Left renal cortex interstitium (tissue), 4 donors: ENCODE data around the gene CACNB2. TPM values are rescaled to one million over a fixed set of nuclear protein-coding genes. Genes with fewer than 3 reads are reported as not detected.

Experiments used
- DNase-seq, 4 donors: peaks; one replicate each; pipeline ENCODE4 v3.0.0-alpha.2; 2013; ENCODE audit warnings: low read depth in 4 of 4, low spot score in 2 of 4, missing footprints in 1 of 4
- polyA plus RNA-seq, 4 donors: library from polyadenylated mRNA; unstranded; fragments of 120-200 nt; gene quantifications; one replicate each; pipeline ENCODE4 v1.2.1, GENCODE V29; 2013; ENCODE audit not compliant: insufficient read length in 4 of 4

Gene CACNB2
- polyA plus RNA-seq, 4 donors, result 2.4 to 6.0 (median 4.4) TPM

GRCh38 chr10:18224626-18225445, 84.6 kb downstream of the CACNB2 start:
- no peak for DNase-seq

- DNase-seq, result no peak
Observed at GRCh38 chr10:18226336-18226735, 86.1 kb downstream of the CACNB2 start.

- no peak for DNase-seq
Observed at GRCh38 chr10:18229826-18230225, 89.6 kb downstream of the CACNB2 start.

- DNase-seq, result no peak
Observed at GRCh38 chr10:18230794-18231193, 90.6 kb downstream of the CACNB2 start.

DNA sequence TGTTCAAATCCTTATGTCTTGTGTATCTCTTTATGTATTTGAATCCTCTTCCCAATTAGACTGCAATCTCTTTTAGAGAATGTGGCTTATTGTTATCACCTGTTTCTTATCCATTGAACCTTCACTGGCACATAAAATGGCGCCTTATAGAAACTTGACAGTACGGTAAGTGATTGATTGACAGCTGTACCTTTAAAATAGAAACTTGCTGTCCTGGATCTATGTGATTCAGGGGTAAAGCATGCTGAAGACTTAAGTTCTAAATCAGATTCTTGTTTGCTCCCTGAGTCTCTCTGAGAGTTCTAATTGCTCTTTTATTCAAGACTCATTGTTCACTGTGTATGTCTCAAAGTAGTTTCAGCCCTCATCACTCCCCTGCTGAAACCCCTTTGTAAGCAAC, 91.3 kb downstream of the CACNB2 start:
- no peak for DNase-seq

DNA sequence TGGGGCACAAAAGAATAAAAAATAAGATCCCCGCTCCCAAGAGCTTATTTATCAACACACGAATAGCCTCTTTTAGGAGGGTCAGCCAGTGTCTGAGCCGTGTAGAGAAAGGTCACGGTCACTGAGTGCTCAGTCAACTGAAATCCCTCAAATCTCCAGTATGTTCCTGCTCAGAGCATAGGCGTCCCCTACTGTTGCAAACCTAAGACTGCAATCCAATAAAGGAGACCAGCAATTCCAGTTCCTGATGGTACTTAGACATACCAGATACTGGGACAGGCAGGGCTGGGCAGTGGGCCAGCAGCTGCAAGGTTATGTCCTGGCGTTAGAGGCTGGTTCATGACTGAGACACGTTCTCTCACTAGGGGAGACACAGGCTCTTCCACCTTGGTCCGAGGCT, 93.6 kb downstream of the CACNB2 start:
- no peak for DNase-seq

DNA sequence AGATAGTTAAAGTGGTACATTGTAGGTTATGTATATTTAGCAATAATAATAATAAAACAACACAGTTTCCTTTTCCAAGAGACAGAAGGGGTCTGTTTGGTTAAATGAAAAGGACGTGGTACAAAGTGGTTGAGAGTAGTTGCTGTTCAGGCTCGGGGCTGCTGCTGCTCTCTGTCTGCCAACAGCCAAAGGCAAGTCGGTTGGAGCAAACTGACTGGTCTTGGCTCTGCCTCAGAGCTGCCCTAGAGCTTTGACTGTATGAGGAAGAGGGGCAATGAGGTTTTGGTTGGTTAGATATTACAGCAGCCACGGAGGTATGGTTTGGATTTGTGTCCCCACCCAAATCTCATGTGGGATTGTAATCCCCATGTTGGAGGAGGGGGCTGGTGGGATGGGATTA, 95.3 kb downstream of the CACNB2 start:
- no peak for DNase-seq

- no peak for DNase-seq
Observed at GRCh38 chr10:18236756-18237155, 96.5 kb downstream of the CACNB2 start.

- DNase-seq, result no peak
Observed at GRCh38 chr10:18238870-18239485, 98.8 kb downstream of the CACNB2 start.

GRCh38 chr10:18240185-18240882, 100.1 kb downstream of the CACNB2 start:
- no peak for DNase-seq

DNA sequence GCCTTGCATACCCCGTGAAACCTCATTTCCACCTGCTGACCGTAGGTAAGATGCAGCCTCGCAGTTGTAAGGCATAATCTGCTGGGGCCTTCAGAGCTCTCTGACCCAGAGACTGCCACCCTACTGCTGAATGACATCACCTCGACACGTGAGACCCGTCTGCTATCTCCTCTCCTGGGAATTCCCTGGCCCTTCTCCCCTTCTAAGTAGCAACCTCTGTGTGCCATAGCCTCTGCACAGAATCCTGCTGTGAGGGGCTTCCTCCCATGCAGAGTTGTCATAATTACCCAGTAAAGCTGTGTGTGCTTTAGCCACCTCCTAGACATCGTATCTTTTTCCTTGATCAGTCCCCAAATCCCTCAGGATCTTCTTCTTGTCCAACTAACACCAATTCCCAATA, 106.7 kb downstream of the CACNB2 start:
- no peak for DNase-seq

- DNase-seq, result no peak
Observed at GRCh38 chr10:18252086-18252485, 111.9 kb downstream of the CACNB2 start.

DNA sequence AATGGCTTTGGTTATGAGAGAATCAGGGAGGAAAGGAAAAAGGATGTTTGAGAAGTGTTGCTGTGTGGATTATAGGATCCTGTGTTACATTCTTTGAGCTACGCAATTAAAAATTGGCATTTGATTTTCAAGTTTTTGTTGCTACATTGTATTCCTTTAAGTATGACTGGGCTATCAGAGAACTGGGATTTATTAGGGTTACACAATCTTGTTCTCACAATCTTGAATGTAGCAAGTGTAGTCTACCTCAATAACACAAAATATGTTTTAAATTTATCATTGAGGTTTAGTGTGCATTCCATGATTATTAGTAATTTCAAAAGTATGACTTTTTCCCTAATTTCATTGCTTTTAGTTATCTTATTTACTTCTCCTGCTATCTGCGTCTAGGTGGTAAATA, 113.9 kb downstream of the CACNB2 start:
- no peak for DNase-seq

- DNase-seq, result no peak
Observed at GRCh38 chr10:18254692-18255091, 114.5 kb downstream of the CACNB2 start.

- no peak for DNase-seq
Observed at GRCh38 chr10:18260310-18260922, 120.2 kb downstream of the CACNB2 start.

DNA sequence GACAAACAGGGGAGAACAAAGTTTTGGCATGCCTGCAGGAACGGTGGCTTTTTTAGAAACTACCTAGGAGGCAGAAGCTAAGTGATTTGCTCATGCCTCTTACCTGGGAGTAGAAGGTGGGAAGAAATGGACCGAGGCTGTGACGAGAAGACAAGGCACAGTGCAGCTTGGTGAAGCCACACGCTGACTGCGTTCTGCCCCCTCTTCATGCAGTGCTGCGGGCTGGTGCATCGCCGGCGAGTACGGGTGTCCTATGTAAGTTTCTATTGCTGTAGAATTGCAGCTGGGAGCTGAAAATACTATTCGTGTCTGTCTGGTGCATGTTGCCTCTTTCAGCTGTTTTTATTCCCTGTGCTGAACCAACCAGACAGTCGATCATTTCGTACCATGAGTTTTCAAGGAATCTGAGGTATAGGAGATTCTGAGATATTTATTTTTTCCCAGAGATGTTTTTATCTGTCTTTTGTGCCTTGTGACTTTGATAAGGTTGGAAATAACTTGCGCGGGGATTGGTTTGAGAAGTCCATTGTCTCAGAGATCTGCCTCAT, 120.9 kb downstream of the CACNB2 start:
- no peak for DNase-seq

GRCh38 chr10:18261768-18262231, 121.6 kb downstream of the CACNB2 start:
- no peak for DNase-seq

DNA sequence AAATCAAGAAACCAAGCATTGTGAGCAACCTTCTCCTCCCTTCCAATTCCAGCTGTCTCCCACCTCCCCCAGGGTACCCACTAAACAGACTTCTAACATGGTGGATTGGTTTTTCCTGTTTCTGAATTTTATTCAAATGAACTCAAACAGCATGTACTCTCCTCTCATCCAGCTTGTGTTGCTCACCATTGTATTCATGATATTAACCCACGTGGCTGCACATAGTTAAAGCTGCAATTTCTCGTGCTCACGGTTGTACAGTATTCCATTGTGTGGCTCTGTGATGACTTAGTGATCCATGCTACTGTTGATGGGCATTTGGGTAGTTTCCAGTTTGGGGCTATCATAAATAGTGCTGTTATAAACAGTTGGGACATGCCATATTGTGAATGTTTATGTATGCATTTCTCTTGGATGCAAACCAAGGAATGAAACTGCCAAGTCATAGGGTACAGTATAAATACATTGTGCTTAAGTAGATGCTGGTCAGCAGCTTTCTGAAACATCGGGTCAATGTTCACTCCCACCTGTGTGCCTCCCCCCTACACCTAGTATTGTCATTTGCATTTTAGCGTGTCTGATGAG, 124.3 kb downstream of the CACNB2 start:
- DNase-seq, result no peak

- DNase-seq, result no peak
Observed at GRCh38 chr10:18268005-18268404, 127.8 kb downstream of the CACNB2 start.

- DNase-seq, result no peak
Observed at GRCh38 chr10:18271491-18271890, 131.3 kb downstream of the CACNB2 start.
